ENCODE measurements around the gene CPEB4.

Gene CPEB4

DNA sequence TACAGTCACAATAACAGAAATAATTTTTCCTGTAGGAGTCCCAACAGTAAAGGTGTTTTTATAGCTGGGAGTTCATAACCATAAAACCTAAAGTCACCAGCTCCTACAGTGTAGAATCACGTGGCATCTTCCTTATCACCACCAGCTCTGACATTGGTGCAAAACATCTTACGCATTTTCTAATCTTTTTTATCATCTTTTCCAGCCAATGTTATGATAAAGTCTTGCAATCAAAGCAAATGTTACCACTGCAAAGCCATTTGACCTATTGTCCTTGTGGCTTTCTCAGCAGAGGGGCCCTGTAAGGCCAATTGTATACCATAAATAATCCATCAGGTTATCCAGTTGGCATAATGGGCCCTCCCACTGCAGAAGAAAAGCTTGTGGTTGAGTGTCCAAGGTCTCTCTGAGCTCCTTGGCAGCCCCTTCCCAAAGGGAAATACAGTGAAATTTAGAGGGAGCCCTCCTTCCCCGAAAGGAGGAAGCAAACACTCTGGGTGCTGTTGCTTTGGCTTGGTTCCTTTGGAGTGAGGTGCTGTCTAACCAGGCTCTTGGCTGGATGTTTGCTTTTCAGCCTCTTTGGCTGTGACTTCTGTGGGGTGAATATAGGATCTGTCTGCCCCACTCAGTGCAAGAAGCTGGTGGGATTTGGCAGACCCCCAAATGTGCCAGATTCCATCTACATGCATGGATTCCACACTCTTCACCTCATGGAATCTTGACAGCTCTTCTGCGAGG lies 29.3 kb upstream of the CPEB4 start:
- DNase-seq (ENCODE audit: low read depth, low spot score) = no peak

DNA sequence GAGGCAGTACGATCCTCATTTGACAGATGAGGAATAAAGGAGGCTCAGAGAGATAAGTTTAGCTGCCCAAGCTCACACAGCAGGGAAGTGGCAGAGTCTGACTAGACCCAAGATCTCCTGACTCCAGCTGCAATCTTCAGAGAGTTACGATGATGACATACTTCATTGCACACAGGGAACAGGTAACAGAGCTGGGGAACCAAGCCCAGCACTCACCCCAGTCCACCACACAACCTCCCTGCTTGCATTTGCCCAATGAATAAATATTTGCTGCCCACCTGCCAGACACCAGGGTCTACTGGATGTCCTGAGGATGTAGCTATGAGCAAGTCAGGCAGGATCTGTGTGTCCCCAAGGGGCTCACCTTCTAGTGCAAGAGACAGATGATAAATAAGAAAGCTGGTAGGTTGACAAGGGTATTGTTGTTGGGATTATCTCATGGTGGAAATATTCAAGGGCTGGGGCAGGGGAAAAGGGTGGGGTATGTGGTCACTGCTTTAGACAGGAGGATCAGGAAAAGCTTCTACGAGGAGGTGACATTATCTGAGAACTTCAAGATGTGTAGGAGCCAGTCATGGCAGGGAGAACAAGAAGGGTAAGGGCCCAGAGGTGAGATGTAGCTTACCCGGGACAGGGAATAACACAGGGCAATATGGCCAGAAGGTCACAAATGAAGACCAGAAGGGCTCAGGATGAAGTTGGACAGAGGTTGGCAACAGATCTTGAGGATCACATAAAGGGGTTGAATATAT lies 28.6 kb upstream of the CPEB4 start:
- peak; percentile 42 for DNase-seq (ENCODE audit: low read depth, low spot score)

DNA sequence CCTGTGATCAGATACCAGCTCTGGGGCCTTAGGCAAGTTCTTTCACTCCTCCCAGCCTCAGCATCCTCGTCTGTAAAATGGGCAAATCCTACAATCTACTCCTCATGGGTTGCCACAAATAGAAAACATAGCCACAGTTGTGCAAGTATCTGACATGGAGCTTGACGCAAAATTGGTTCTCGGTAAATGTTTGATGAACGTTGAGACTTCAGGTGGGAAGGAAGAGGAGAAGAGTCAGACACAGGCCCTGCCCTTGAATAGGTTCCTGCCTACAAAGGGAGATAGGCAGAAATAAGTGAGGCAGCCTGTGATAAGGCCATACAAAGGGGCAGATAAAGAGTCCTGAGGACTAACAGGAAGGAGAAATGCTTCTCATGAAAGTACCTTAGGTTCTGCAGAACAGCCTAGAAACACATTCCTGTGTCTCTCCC lies 26.1 kb upstream of the CPEB4 start:
- no peak for DNase-seq (ENCODE audit: low read depth, low spot score)

DNA sequence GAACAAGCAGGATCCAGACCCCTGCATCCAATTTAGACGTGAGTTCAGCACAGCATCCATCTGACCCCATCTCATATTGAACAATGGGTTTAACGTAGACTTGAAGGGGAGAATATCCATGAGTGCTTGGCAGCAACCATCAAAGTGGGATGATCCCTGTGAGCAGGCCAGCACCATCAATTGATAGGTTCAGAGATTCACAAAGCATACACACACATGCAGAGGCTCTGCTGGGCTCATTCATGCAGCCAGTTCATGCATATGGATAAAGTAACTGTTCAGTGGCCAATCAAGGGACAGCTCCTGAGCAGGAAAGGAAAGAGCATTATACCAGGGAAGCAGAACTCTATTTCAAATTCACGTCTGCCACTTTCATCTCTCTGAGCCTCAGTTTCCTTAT lies 24.8 kb upstream of the CPEB4 start:
- DNase-seq (ENCODE audit: low read depth, low spot score) = no peak

DNA sequence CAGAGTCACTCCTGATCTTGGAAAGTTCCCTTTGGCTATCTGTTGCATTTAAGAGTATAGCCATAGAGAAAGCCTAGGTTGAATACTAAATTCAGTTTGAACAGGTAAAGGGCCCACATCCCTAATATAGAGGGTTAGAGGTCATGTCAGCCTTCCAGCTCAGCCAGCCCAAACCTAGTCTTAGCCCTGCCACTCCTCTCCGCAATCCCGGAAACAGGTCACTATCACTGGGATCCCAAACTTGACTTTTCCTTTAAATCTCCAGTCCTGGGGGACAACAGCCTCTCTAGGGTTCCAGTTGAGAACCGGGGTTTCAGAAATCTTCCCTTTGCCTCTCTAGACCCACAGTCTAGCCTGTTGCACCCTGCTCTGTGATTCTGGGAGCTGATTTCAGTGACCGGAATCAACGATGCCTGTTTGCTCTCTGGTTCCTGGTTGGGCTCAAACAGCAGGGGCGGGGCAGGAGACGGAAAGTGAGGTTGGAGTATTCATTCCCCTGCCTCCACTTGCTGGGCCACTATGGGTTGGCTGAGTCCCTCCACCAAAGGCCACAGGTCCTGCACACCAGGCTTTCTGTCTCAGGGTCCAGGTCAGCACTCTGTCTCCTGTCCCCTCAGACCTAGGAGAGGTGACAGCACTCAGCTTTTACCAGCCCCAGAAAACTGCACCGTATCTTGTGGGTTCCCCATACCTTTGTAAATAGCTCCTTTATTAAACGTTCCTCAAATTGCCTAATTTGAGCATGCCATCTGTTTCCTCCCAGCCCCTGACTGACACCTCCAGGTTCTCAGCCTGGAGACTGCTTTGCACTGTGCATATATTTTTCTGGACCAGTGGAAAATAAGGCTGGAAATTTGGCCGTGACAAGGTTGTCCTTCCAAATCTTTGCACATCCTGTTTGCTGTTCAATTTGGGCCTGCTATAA lies 23.8 kb upstream of the CPEB4 start:
- DNase-seq (ENCODE audit: low read depth, low spot score) = no peak

DNA sequence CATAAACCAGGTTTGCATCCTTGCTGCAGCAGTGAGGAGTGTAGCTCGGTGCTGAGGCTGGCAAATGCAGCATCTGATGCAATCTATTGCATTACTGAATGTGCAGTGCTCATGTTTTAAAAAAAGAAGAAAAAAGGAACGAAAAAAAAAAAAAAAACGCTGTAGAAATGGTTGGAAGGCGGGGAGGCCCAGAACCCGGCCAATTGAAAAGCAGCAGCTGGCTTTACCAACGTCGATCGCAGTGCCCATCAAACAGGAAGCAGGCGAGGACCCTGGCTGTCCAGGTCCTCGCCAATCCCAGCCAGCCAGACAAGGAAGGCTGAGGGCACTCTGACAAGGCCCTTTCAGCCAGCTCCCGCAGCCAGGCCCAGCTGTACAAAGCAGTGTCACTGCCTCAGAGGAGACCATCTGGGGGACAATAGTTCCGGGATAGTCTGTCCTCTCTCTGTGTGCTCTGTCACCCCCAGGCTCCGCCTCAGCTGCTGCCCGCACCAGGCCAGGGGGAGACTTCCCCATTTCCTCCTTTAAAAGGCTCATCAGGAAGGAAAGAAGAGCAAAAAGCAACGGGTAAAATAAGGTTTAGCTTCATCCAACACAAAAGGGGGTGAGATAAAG lies 21.8 kb upstream of the CPEB4 start:
- DNase-seq (ENCODE audit: low read depth, low spot score) = no peak

DNA sequence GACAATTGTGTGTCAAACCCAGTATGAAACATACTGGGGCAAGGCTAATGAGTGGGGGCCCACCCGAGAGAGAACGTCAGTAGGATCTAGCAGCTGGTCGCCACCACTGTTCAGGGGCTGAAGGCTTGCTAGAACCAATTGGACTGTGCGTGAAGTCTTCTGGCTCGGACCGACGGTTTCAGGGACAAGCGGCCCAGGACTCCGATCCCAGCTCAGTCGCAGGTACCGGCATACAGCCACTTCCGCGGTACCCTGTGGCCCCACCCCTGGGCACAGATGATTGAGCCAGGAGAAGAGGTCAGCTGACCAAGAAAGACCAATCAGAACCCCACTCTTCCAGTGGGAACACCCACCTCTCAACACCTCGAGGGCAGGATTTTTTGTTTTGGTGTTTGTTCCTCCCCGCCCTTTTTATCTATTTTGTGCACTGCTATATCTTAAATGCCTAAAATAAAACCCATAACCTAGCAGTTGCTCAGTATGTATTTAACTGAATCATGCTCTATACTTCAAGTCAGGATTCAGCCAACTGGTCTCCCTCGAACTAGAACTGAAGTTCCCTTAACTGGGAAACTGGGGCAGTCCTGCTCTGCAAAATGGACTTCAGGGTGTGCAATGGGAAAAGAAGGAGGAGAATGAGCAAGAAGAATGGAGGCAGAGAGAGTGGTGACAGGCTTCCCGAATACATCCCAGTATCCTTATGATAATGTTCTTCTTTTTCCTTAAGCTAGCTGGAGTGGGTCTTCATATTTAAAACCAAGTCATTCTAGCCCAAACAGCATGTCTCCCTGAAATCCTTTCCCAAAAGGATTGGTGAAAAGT lies 21.1 kb upstream of the CPEB4 start:
- DNase-seq (ENCODE audit: low read depth, low spot score) = no peak

DNA sequence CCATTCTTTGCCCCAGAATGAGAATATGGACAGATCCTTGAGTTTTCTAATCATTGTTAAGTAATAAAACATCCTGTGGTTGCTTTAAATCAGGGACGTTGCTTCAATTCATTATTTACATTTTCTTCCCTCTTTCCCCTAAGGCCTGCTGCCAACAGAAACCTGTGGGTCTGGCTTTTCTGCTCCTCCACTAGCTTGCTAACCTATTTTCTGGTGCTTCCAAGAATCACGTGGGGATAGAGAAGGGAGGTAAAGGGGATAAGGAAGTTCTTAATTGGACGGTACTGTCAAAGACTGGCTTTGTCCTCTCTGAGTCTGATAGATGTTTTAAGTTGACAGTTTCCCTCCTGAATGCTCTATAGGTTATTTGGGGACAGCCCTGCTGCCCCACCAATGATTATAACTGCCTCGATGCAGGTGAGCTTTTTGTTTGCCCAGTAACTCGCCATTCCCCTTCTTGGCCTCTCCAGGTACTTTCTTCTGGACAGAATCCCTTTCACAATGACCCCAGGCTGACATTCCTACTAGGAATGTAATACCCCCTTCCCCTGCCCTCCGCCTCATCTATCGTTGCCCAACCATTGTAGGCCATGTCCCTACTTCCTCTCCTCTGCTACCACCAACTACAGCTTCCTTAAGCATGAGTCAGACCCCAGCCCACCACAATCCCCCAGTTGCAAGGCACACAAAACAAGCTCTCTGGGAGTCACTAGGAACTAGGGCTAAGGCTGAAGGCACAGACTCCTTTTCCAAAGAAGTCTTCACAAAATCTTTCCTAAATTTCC lies 19.9 kb upstream of the CPEB4 start:
- DNase-seq (ENCODE audit: low read depth, low spot score) = peak; percentile 80

DNA sequence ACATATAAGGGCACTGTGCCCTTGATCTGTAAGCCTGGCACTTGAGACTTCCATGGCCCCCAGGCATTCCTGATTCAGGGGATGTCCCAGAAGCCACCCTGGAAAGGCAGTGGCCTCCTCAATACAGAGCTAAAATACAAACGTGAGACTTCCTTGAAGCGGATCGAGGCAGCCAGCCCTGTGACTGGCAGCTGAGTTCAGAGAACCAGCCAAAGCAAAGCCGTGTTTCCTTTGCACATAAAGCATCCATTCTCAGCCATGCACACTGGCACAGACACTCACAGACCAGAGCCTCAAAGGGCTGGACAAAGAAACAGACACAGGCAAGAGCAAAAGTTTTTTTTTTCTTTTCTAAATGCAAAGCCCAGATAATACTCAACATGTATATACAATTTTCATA lies 18.8 kb upstream of the CPEB4 start:
- peak; percentile 44 for DNase-seq (ENCODE audit: low read depth, low spot score)

DNA sequence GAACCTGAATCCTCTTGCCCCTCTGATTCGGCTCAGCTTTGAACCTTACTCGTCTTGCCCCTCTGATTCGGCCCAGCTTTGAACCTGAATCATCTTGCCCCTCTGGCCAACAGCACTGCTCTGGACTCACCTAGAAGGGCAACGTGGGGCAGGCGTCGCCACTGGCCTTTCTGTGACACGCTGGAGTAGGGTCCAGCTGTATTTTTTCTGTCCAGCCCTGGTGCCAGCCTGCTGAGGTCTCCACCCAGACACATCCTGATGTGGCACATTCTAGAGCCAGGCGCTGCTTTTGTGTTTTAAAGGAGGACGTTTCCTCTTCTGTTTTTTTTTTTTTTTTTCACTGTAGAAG lies 15.2 kb upstream of the CPEB4 start:
- no peak for DNase-seq (ENCODE audit: low read depth, low spot score)

DNA sequence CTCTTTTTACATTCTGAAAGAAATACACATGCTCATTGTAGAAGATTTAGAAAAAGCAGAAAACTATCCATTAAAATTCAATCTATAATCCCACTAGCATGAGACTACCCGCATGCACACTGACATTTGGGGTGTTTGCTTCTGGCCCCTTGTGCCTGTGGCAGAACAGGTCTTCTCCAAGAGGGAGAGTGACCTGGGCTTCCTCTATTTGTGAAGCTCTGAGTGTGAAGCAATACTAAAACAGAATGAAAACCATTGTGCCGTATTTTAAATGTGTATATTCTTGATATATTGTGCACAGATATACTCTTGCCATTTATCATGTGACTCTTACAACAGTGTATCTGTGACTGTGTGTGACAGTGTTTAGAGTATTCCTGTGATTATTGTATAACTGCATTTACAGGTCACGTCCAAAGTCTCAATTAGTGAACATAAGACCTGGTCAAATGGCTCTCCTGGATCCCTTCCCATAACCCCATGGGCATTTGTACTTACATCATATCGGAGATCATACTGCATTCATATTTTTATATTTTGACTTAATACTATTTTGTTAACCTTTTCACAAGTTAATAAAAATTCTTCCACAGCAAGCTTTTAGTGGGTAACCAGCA lies 14.7 kb upstream of the CPEB4 start:
- DNase-seq (ENCODE audit: low read depth, low spot score) = no peak

DNA sequence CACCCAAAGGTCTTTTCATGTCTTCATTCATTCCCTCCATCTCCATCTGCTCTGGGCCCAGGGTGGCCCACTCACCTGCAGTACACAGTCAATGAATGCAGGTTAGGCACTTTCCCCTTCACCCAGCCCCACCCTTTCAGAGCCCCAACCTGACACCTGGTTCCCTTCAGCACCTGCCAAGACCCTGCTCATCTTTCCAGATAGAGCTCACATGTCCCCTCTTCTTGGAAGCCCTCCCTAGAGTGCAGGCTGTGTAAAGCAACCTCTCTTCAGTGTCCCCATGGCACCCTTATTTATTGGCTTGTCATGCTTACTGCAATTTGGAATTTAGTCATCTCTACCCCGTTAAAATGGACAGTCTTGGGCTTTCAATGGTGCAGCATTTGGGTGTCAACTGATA lies 13.0 kb upstream of the CPEB4 start:
- DNase-seq (ENCODE audit: low read depth, low spot score) = no peak

DNA sequence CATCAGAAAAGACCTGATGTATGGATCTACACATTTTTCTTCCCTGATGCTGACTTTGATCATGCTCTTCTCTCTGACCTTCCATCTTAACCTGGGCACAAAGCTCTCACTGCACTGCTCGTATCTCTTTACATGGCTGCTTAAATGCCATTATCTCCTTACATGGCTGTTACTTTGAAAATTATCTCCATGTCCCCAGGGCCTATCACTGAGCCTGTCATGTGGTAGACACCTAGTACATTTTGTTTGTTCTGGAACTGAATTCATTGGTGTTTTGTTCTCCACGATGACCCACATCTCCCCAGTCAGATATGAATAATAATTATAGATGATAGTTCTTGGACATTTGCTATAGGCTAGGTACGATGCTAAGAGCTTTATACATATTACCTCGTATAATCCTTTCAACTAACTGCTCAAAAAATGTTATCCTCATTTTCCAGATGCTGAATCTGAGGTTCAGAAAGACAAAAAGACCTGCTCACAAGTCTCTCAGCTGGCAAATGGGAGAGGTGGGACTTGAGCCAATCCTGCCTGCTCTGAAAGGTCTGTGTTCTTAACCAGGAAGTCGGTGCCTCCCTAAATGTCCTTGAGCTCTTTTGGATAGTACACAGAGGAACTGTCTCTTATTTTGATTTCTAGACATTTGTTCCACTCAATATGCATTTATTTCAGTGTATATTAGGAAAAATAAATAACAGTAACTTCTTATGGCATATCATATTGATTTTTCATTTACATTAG lies 9.8 kb upstream of the CPEB4 start:
- DNase-seq (ENCODE audit: low read depth, low spot score) = no peak

DNA sequence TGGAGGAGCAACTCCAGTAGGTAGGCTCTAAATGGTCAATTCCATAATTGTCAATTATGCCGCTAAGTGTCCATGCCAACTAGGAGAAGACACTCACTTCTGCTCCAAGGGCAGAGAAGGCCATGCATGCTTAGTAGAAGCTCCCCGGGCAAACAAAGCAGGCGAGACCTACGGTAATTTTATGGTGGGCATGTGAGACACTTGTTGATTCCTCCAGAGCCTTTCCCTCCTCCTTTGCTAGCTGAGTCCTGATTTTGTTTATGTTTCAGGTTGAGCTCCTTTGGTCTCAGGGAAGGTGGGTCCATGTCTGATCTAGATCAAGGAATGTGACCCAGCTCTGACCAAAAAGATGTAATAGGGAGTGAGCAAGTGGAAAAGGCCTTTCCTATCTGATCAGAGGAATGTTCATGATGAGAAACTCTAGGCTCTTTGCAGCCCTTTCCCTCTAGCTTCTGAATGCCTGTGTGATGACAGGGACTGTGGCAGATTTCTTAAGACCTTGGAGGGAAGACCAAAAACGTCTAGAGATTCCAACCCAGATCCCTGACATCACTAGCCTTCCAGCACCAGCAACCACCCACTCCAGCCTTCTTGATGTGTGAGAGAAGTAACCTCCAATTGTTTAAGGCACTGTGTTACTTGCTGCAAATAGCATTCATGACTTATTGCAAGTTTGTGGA lies 7.7 kb upstream of the CPEB4 start:
- peak; percentile 60 for DNase-seq (ENCODE audit: low read depth, low spot score)

DNA sequence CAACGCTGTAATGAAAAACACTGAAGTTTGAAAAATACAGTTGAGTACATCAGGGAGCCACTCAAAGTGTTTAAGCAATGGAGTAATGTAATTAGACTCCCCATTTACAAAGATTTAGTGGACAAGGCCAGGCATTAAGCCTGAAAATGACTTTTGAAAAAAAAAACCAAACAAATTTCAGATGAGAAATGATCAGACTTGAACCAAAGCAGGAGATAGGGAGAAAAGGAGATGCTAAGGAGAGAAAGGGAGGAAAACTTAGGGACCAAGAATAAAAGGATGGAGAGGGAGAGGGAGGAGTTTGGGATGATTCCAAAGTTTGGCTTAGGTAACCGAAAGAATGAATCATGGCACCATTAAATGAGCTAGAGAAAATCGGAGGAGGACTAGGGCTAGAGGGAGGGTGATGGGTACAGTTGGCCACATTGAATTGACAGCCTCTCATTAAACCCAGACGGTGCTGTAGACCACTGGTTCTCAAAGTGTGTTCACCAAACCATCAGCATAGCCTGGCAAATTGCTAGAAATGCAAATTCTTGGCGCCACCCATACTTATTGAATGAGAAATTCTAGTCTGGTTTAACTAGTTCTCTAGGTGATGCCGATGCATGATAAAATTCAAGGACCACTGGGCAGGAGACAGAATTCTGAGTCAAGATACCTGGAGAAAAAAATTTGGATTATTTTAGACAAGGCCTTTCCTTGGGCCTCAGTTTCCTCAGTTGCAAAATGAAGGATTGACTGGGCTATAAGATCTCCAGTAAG lies 6.2 kb upstream of the CPEB4 start:
- DNase-seq (ENCODE audit: low read depth, low spot score) = no peak

DNA sequence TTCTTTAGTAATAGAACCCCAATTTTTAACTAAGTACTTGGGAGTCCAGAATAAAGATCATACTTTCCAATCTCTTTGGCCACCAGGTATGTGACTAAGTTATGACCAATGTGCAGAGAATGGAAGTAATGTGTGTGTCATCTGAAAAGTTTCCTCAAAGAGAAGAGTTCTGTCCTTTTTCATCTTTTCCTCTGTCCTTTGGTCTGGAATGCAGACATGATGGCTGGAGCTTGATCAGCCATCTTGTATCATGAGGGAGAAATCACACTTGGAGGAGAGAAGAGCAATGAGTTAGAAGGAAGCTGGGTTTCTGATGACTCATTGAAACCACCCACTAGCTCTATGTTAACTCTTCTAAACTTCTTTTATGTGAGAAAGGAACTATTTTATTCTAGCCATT lies 5.5 kb upstream of the CPEB4 start:
- no peak for DNase-seq (ENCODE audit: low read depth, low spot score)

DNA sequence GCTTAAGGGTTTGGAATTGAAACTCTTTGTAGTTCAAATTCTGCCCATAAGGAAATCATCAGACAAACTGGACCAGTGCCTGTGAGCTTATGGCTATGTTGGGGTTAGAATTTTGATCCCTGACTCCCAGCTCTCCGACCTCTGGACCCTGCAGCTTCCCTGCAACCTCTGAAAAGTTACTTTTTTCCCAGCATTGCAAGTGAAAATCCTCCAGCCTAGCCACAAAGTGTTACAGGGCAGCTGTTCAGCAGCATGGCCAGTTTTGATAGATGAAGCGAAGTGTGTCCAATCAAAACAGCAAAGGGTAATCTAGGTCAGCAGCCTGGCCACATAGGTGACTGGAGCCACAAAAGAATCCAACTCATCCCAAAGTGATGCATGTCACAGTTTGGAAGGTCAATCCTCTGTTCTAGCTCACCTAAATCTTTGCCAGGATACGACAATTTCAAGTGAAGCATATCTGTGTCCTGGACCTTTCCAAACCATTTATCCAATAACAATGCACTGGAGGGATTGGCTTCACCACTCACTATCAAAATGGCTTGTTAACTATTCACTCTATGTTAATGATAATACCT lies 4.7 kb upstream of the CPEB4 start:
- DNase-seq (ENCODE audit: low read depth, low spot score) = no peak
